ENCODE measurements around the gene MACROD2.

GRCh38 chr20:15252304-15252703 is 1257.0 kb downstream of the MACROD2 start:
- no peak for TF ChIP-seq EZH2 (IDR thresholded peaks at IDR 0.05)
- TF ChIP-seq REST (IDR thresholded peaks at IDR 0.05; ENCODE audit: low read depth) = no peak
- TF ChIP-seq MAX (IDR thresholded peaks at IDR 0.05) = no peak
- TF ChIP-seq CTCF (IDR thresholded peaks at IDR 0.05 in 2 of 3, conservative IDR thresholded peaks at IDR 0.05 in 1 of 3; ENCODE audit: borderline replicate concordance in 1 of 3, insufficient read depth in 1 of 3, low read depth in 2 of 3, low read length in 2 of 3) = no peak
- no peak for TF ChIP-seq POLR2A (IDR thresholded peaks at IDR 0.05; ENCODE audit: borderline replicate concordance, extremely low read depth, insufficient read depth, insufficient read length)
- no peak for TF ChIP-seq POLR2AphosphoS5 (IDR thresholded peaks at IDR 0.05; ENCODE audit: low read depth, low read length)
- TF ChIP-seq EZH2phosphoT487 (IDR thresholded peaks at IDR 0.05; ENCODE audit: borderline replicate concordance) = no peak
- TF ChIP-seq YY1 (IDR thresholded peaks at IDR 0.05; ENCODE audit: extremely low read depth, insufficient replicate concordance, low read depth, low read length) = no peak
- no peak for TF ChIP-seq RAD21 (IDR thresholded peaks at IDR 0.05; ENCODE audit: low read depth)
- TF ChIP-seq ELF1 (IDR thresholded peaks at IDR 0.05; ENCODE audit: borderline replicate concordance, low read depth) = no peak
- TF ChIP-seq, protein P1, sequence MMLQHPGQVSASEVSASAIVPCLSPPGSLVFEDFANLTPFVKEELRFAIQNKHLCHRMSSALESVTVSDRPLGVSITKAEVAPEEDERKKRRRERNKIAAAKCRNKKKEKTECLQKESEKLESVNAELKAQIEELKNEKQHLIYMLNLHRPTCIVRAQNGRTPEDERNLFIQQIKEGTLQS (IDR thresholded peaks at IDR 0.05) = no peak
- no peak for TF ChIP-seq ZNF274 (IDR thresholded peaks at IDR 0.05; ENCODE audit: low read depth, low read length)
- TF ChIP-seq JUND (IDR thresholded peaks at IDR 0.05) = no peak
- TF ChIP-seq SIN3A (IDR thresholded peaks at IDR 0.05; ENCODE audit: low read depth) = no peak

Data from HCT116 (cell line).